Measurements from ENCODE around the gene MOV10L1. TPM values are rescaled to one million over a fixed set of nuclear protein-coding genes. Genes with fewer than 3 reads are reported as not detected.

MOV10L1 gene
- total RNA-seq, 3 donors from 2014 or later, result 0.29 to 1.0 (median 0.49) TPM

- H3K4me3 ChIP-seq, result no peak overlapping the region
- ATAC-seq (no peak), DNase-seq (peak in 1 of 3 donors; percentile 34)
- peaks cover 2% of the 10 kb centered on the region for H3K4me1 ChIP-seq (ENCODE audit: low read depth)
- H3K9me3 ChIP-seq, result no peaks in the 10 kb centered on the region
- no peaks in the 10 kb centered on the region for H3K36me3 ChIP-seq (ENCODE audit: low read depth)
- intact Hi-C loops (cut with DNase I, micrococcal nuclease), result no loop called here
- TF ChIP-seq CTCF (IDR thresholded peaks at IDR 0.05), result no peak
Measured at GRCh38 chr22:50173983-50174355, 84.2 kb downstream of the MOV10L1 start.

- TF ChIP-seq CTCF (IDR thresholded peaks at IDR 0.05), result no peak
- ATAC-seq, result no peak
- Histone ChIP-seq H3K4me1 (ENCODE audit: low read depth) (peaks cover 2% of the 10 kb centered on the region), H3K4me3 (no peak overlapping the region), H3K9me3 (no peaks in the 10 kb centered on the region), H3K36me3 (ENCODE audit: low read depth) (no peaks in the 10 kb centered on the region)
- DNase-seq, result peak in 1 of 3 donors; percentile 42
- intact Hi-C loops (cut with DNase I, micrococcal nuclease), result no loop called here
Measured at GRCh38 chr22:50174382-50175190, 84.8 kb downstream of the MOV10L1 start.

GRCh38 chr22:50175191-50175461 is 85.3 kb downstream of the MOV10L1 start:
- DNase-seq (no peak), ATAC-seq (no peak)
- no peaks in the 10 kb centered on the region for H3K9me3 ChIP-seq
- H3K4me1 ChIP-seq (ENCODE audit: low read depth), result peaks cover 2% of the 10 kb centered on the region
- H3K4me3 ChIP-seq, result no peak overlapping the region
- intact Hi-C loops (cut with DNase I, micrococcal nuclease), result no loop called here
- H3K36me3 ChIP-seq (ENCODE audit: low read depth), result no peaks in the 10 kb centered on the region
- no peak for TF ChIP-seq CTCF (IDR thresholded peaks at IDR 0.05)

- TF ChIP-seq CTCF (IDR thresholded peaks at IDR 0.05), result no peak
- DNase-seq, result peak in 1 of 3 donors; percentile 40
- no peaks in the 10 kb centered on the region for H3K36me3 ChIP-seq (ENCODE audit: low read depth)
- ATAC-seq, result no peak
- H3K4me1 ChIP-seq (ENCODE audit: low read depth), result no peaks in the 10 kb centered on the region
- H3K4me3 ChIP-seq, result no peak overlapping the region
- intact Hi-C loops (cut with DNase I, micrococcal nuclease), result no loop called here
- H3K9me3 ChIP-seq, result no peaks in the 10 kb centered on the region
Measured at GRCh38 chr22:50175921-50176849, 86.4 kb downstream of the MOV10L1 start.

GRCh38 chr22:50176850-50177536 is 87.2 kb downstream of the MOV10L1 start:
- H3K36me3 ChIP-seq (ENCODE audit: low read depth), result no peaks in the 10 kb centered on the region
- DNase-seq, result peak in 1 of 3 donors; percentile 48
- no peaks in the 10 kb centered on the region for H3K9me3 ChIP-seq
- TF ChIP-seq CTCF (IDR thresholded peaks at IDR 0.05), result no peak
- intact Hi-C loops (cut with DNase I, micrococcal nuclease), result no loop called here
- no peaks in the 10 kb centered on the region for H3K4me1 ChIP-seq (ENCODE audit: low read depth)
- H3K4me3 ChIP-seq, result no peak overlapping the region
- ATAC-seq, result no peak
